IgD-negative memory B cell (primary cell): Measurements from ENCODE around the gene KRT16. TPM values are rescaled to one million over a fixed set of nuclear protein-coding genes. Genes with fewer than 3 reads are reported as not detected.
"Not testable (repeated sequence)": the region's sequence is repeated elsewhere in the genome, so short reads cannot be mapped to it uniquely, and the experiment has no call there.

Experiments used
- H3K27ac Mint-ChIP-seq, 3 donors: one replicate each; pipeline ENCODE4 v1.8.0; 2020 to 2022; ENCODE audit warnings: mild to moderate bottlenecking in 3 of 3, mixed read lengths in 3 of 3, moderate library complexity in 1 of 3
- H3K27me3 Mint-ChIP-seq: one replicate; pipeline ENCODE4 v1.8.0; 2021; ENCODE audit warnings: mixed read lengths
- H3K36me3 Mint-ChIP-seq: one replicate; pipeline ENCODE4 v1.8.0; 2020; ENCODE audit warnings: mild to moderate bottlenecking, mixed read lengths
- H3K4me1 Mint-ChIP-seq, 3 donors: one replicate each; pipeline ENCODE4 v1.8.0; 2020 to 2022; ENCODE audit warnings: mixed read lengths in 3 of 3, mild to moderate bottlenecking in 1 of 3
- H3K4me3 Mint-ChIP-seq, 4 donors: one replicate each; pipeline ENCODE4 v1.8.0; 2020 to 2022; ENCODE audit warnings: mild to moderate bottlenecking in 4 of 4, mixed read lengths in 4 of 4, moderate library complexity in 3 of 4
- H3K9me3 Mint-ChIP-seq, 3 donors: one replicate each; pipeline ENCODE4 v1.8.0; 2020 to 2021; ENCODE audit warnings: mixed read lengths in 3 of 3, mild to moderate bottlenecking in 1 of 3
- polyA plus RNA-seq: library from polyadenylated mRNA; unstranded; fragments of 300-500 nt; fragmentation: Illumina TruSeq; gene quantifications from one replicate; pipeline ENCODE4 v1.2.3, GENCODE V29; 2021

Gene KRT16
- polyA plus RNA-seq, 1 donor from 2014 or later, result not detected

- no peaks in the 10 kb centered on the region for H3K27me3 Mint-ChIP-seq
- peaks cover 0 to 9% (median 6%) of the 10 kb centered on the region in 3 donors for H3K4me1 Mint-ChIP-seq
- H3K36me3 Mint-ChIP-seq, result no peaks in the 10 kb centered on the region
- no peak overlapping the region for H3K27ac Mint-ChIP-seq
- no peak overlapping the region for H3K4me3 Mint-ChIP-seq
- H3K9me3 Mint-ChIP-seq, result no peaks in the 10 kb centered on the region
Measured at GRCh38 chr17:41651625-41652460, 39.3 kb upstream of the KRT16 start.

GRCh38 chr17:41650794-41651624 lies 38.4 kb upstream of the KRT16 start:
- Mint-ChIP-seq H3K4me3 (no peak overlapping the region), H3K27me3 (no peaks in the 10 kb centered on the region)

DNA sequence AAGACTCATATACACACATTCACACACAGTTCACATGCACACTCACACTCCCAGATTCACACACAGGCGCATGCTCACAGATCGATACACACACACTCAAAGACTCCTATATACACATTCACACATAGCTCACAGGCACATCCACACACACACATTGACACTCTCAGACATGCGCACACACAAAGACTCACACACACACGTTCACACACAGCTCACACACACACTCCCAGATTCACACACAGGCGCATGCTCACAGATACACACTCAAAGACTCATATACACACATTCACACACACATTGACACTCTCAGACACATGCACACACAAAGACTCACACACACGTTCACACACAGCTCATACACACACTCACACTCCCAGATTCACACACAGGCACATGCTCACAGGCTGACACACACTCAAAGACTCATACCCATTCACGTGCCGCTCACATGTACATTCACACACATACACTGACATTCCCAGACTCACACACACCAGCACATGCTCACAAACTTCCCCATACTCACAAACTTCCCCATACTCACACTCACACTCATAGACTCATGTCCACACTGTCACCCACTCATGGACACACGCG lies 37.5 kb upstream of the KRT16 start:
- Mint-ChIP-seq H3K27me3 (no peaks in the 10 kb centered on the region), H3K36me3 (no peaks in the 10 kb centered on the region), H3K4me1 (peaks cover 0 to 9% (median 6%) of the 10 kb centered on the region in 3 donors), H3K9me3 (no peaks in the 10 kb centered on the region), H3K27ac (no peak overlapping the region), H3K4me3 (no peak overlapping the region)

More at GRCh38 chr17:41650794-41651624, 38.4 kb upstream of the KRT16 start:
- no peaks in the 10 kb centered on the region for H3K36me3 Mint-ChIP-seq
- no peak overlapping the region for H3K27ac Mint-ChIP-seq
- no peaks in the 10 kb centered on the region for H3K9me3 Mint-ChIP-seq
- H3K4me1 Mint-ChIP-seq, result peaks cover 0 to 9% (median 6%) of the 10 kb centered on the region in 3 donors

- Mint-ChIP-seq H3K9me3 (no peaks in the 10 kb centered on the region), H3K4me3 (peak overlapping the region; percentile 52 to 91 (median 80)), H3K27ac (peak overlapping the region; percentile 8 to 83 (median 78)), H3K4me1 (peaks cover 0 to 9% (median 6%) of the 10 kb centered on the region in 3 donors), H3K27me3 (no peaks in the 10 kb centered on the region), H3K36me3 (no peaks in the 10 kb centered on the region)
Measured at GRCh38 chr17:41648411-41649195, 36.0 kb upstream of the KRT16 start.

DNA sequence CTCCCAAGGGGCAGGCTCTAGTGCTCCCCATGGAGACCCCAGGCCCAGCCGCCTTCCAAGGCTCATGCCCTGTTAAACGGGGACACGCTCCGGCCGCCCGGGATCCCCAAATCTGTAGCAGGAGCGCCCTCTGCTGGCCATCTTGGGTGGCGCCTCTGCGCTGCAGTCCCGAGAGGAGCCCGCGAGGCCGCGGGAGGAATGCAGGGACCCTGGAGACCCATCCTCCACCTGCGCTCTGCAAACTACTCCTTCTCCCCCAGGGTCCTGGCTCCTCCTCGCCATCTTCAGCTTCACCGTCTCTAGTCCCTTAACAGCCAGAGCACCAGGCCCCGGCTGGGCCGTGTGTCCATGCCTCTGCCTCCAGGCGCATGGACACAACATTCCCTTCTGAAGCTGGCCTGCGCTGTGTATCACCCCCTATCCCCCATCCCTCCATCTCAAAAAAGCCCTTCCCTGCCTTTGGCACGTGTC lies 35.4 kb upstream of the KRT16 start:
- peak overlapping the region; percentile 52 to 91 (median 80) for H3K4me3 Mint-ChIP-seq
- H3K4me1 Mint-ChIP-seq, result peaks cover 0 to 9% (median 6%) of the 10 kb centered on the region in 3 donors
- no peaks in the 10 kb centered on the region for H3K36me3 Mint-ChIP-seq
- no peaks in the 10 kb centered on the region for H3K9me3 Mint-ChIP-seq
- peak overlapping the region in 1 of 3 donors; percentile 83 for H3K27ac Mint-ChIP-seq
- H3K27me3 Mint-ChIP-seq, result no peaks in the 10 kb centered on the region

- H3K27ac Mint-ChIP-seq, result no peak overlapping the region
Measured at GRCh38 chr17:41647038-41647813, 34.7 kb upstream of the KRT16 start.

DNA sequence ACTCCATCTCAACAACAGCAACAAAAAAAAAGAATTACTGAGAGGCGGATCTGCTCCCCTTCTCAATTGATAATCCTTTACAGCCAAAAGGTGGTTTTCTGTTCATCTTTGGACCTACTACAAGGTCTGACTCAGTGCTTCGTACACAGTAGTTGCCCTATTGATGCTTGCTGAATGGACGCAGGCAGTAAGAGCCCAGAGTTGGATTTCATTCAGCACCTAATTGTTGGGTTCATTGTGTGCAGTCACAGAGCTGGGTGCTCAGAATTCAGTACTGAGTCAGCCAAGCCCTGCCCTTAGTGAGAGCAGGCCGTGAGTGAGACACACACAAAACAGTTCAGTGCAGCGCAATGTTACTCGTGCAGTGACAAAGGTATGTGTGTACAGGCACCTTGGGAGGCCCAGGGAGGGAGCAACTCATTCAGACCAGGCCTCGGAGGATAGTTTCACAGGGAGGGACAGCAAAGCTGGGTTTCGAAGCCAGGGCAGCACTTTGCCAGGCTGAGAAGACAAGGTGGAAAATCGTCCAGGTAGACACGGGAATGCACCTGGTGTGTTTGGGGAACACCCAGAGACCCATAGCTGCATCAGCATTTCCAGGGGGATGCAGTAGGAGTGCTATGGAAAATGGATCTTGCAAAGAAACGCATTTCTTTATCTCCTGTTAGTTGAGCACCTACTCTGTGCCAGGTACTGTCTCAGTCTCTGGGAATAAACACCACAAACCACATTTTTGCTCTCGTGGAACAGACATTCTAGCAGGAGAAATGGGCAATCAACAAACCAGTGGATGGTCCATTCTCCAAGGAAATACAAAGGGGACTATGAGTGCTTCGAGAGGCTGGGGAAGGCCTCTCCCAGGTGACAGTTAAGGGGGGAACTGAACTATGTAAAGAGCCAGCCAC lies 29.9 kb upstream of the KRT16 start:
- Mint-ChIP-seq H3K9me3 (no peaks in the 10 kb centered on the region), H3K27ac (no peak overlapping the region), H3K4me1 (no peaks in the 10 kb centered on the region), H3K36me3 (no peaks in the 10 kb centered on the region), H3K27me3 (peaks cover 3% of the 10 kb centered on the region), H3K4me3 (no peak overlapping the region)

More at GRCh38 chr17:41647038-41647813, 34.7 kb upstream of the KRT16 start:
- Mint-ChIP-seq H3K4me1 (peaks cover 0 to 9% (median 6%) of the 10 kb centered on the region in 3 donors), H3K9me3 (no peaks in the 10 kb centered on the region), H3K27me3 (no peaks in the 10 kb centered on the region), H3K4me3 (peak overlapping the region in 1 of 4 donors; percentile 57), H3K36me3 (no peaks in the 10 kb centered on the region)

DNA sequence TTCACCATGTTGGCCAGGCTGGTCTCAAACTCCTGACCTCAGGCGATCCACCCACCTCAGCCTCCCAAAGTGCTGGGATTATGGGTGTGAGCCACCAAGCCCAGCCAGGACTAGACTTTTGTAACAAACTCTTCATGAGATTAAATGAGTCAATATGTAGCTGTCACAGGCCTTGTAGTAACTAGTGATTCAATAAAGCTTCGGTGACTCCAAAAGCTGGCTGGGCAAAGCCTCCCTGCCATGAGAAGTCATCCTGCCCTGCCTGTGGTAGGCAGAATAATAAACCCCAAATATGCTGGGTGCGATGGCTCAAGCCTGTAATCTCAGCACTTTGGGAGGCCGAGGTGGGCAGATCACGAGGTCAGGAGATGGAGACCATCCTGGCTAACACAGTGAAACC lies 28.0 kb upstream of the KRT16 start:
- not testable (repeated sequence) for H3K9me3 Mint-ChIP-seq, H3K4me1 Mint-ChIP-seq, H3K27me3 Mint-ChIP-seq, H3K36me3 Mint-ChIP-seq, H3K4me3 Mint-ChIP-seq
- peak overlapping the region in 1 of 3 donors; percentile 71 for H3K27ac Mint-ChIP-seq

- H3K4me1 Mint-ChIP-seq, result no peaks in the 10 kb centered on the region
- H3K27me3 Mint-ChIP-seq, result peaks cover 3% of the 10 kb centered on the region
- H3K9me3 Mint-ChIP-seq, result no peaks in the 10 kb centered on the region
- no peak overlapping the region for H3K27ac Mint-ChIP-seq
- H3K36me3 Mint-ChIP-seq, result no peaks in the 10 kb centered on the region
- H3K4me3 Mint-ChIP-seq, result no peak overlapping the region
Measured at GRCh38 chr17:41639492-41640473, 27.2 kb upstream of the KRT16 start.

DNA sequence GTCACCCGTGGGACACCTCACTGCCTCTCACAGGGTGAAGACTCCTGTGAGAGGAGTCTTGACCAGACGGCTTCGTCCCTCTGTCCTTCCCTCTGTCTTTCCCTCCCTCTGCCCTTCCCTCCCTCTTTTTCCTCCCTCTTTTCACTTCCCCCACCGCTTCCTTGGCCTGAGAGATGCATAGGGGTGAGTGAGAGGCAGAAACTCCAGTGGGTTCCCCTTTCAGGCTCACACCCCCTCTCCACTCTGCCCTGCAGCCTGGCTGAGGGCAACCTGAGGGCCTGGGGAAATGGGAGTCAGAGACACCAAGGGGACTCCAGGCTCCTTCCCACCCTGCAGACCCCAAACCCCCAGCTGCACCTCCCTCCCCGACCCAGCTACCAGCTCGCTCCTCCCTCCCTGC lies 26.4 kb upstream of the KRT16 start:
- no peaks in the 10 kb centered on the region for H3K9me3 Mint-ChIP-seq
- peak overlapping the region in 1 of 4 donors; percentile 65 for H3K4me3 Mint-ChIP-seq
- H3K4me1 Mint-ChIP-seq, result no peaks in the 10 kb centered on the region
- peaks cover 3% of the 10 kb centered on the region for H3K27me3 Mint-ChIP-seq
- H3K36me3 Mint-ChIP-seq, result no peaks in the 10 kb centered on the region
- H3K27ac Mint-ChIP-seq, result no peak overlapping the region

GRCh38 chr17:41638194-41638593 lies 25.6 kb upstream of the KRT16 start:
- Mint-ChIP-seq H3K27me3 (peaks cover 3% of the 10 kb centered on the region), H3K4me1 (no peaks in the 10 kb centered on the region), H3K9me3 (no peaks in the 10 kb centered on the region), H3K27ac (no peak overlapping the region), H3K4me3 (no peak overlapping the region), H3K36me3 (no peaks in the 10 kb centered on the region)

DNA sequence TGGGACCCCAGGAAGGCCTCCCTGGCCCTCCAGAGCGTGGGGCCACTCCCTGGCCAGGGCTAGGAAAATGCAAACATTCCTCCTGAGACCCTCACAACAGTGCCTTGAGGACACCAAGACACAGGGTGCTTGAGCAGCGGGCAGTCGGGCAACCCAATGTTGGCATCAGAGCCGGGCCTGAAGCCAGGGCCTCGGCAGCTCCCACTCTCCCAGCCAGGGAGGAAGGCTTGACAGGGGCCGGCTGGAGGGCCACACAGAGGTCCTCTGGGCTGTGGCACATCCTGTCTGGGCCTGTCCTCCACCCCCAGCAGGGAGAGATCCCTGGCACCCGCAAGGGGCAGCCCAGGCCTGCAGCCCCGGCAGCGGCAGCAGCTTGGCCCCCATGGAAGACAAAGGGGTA lies 24.1 kb upstream of the KRT16 start:
- Mint-ChIP-seq H3K36me3 (no peaks in the 10 kb centered on the region), H3K27ac (no peak overlapping the region), H3K4me1 (no peaks in the 10 kb centered on the region), H3K27me3 (peaks cover 3% of the 10 kb centered on the region), H3K4me3 (no peak overlapping the region), H3K9me3 (no peaks in the 10 kb centered on the region)
